Gastrocnemius medialis (tissue), 4 donors: ENCODE measurements around the gene CMIP. TPM values are rescaled to one million over a fixed set of nuclear protein-coding genes. Genes with fewer than 3 reads are reported as not detected.
"Not testable (repeated sequence)": the region's sequence is repeated elsewhere in the genome, so short reads cannot be mapped to it uniquely, and the experiment has no call there.

Experiments
- ATAC-seq, 2 donors: fragments of 150-250 bp; one replicate each; pipeline ENCODE4 v1.9.1; 2016
- DNase-seq, 2 donors: peaks; one replicate each; pipeline ENCODE4 v3.0.0-alpha.2; 2019
- H3K27ac ChIP-seq, 4 donors: fragments of 200-600 bp; sonication (generic); 1 replicate in 1 of 4; 2 replicates in 3 of 4; pipeline ENCODE4 v1.5.1; 2016 to 2018; ENCODE audit warnings: mild to moderate bottlenecking in 2 of 4, moderate library complexity in 1 of 4
- H3K27me3 ChIP-seq, 3 donors: fragments of 200-600 bp; sonication (generic) in 2 of 3; 1 replicate in 1 of 3; 2 replicates in 2 of 3; pipeline versions ENCODE4 v1.5.1 to v1.6.0; 2016 to 2019; ENCODE audit warnings: mild to moderate bottlenecking in 1 of 3, moderate library complexity in 1 of 3
- H3K36me3 ChIP-seq, 2 donors: fragments of 200-600 bp; sonication (generic) in 1 of 2; one replicate each; pipeline ENCODE4 v1.5.1; 2017 to 2018
- H3K4me1 ChIP-seq, 2 donors: fragments of 200-600 bp; sonication (generic) in 1 of 2; one replicate each; pipeline ENCODE4 v1.5.1; 2016 to 2017; ENCODE audit warnings: mild to moderate bottlenecking in 2 of 2
- H3K4me3 ChIP-seq, 4 donors: fragments of 200-600 bp; sonication (generic) in 3 of 4; 1 replicate in 1 of 4; 2 replicates in 3 of 4; pipeline ENCODE4 v1.5.1; 2016 to 2019; ENCODE audit warnings: mild to moderate bottlenecking in 2 of 4
- H3K9me3 ChIP-seq, 3 donors: fragments of 200-600 bp; sonication (generic) in 2 of 3; 1 replicate in 1 of 3; 2 replicates in 2 of 3; pipeline ENCODE4 v1.5.1; 2016 to 2019
- POLR2A ChIP-seq, 2 donors: fragments of 450-650 bp; IDR thresholded peaks; one replicate each; pipeline ENCODE4 v1.6.1; 2017; ENCODE audit warnings: antibody characterized with exemption in 2 of 2, mild to moderate bottlenecking in 2 of 2, moderate library complexity in 2 of 2
- in situ Hi-C, 4 donors: fragments of 200-750 bp; cut with MboI; loops; one replicate each; pipeline versions ENCODE4 v1.15.0 to v1.8.0; 2017; ENCODE audit warnings: low sequenced_read_pairs in 4 of 4
- intact Hi-C: fragments of 100-400 bp; cut with DNase I; formaldehyde crosslinking; loops from one replicate; pipeline ENCODE4 v1.15.1; 2023; ENCODE audit warnings: low total_unique reads
- total RNA-seq, 4 donors: library from RNA; depleted of rRNA; stranded (reverse); fragments of >200 nt; gene quantifications; one replicate each; pipeline versions ENCODE4 v1.1.0 to v1.2.3, GENCODE V29; 2016
- TF ChIP-seq, protein P1 (sequence below), 5 experiments: fragments of 450-650 bp in 3 of 5; fragments of 200-600 bp in 2 of 5; sonication (generic) in 2 of 5; IDR thresholded peaks in 4 of 5; conservative IDR thresholded peaks in 1 of 5; 1 replicate in 4 of 5; 2 replicates in 1 of 5; pipeline ENCODE4 v1.5.1; 2016 to 2019; ENCODE audit warnings: antibody characterized with exemption in 5 of 5, mild to moderate bottlenecking in 3 of 5, moderate library complexity in 3 of 5

The CMIP gene
- total RNA-seq, 4 donors from 2014 or later, result 0.90 to 5.1 (median 2.7) TPM

DNA sequence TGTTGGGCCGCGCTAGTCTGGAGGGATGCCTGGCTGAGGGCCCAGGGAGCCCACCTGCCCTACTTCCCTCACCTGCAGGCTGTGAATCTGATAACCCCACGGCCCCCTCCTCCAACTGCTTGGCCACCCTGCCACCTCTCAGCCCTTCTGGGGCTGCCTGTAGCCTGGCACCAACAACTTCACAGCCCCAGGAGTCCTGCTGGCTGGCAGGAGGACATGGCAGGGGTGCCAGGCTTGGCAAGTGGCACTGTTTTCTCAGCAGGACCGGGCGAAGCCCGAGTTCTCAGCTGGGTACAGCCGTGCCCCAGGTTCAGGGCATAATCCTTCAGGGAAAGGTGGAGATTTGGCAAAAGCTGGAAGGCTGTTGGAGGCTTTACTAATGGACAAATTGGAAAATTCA lies 129.6 kb downstream of the CMIP start:
- in situ Hi-C loops (no loop called here), intact Hi-C loops (no loop called here)
- H3K9me3 ChIP-seq, result no peaks in the 10 kb centered on the region
- H3K4me1 ChIP-seq, result no peaks in the 10 kb centered on the region
- ATAC-seq, result no peak
- H3K36me3 ChIP-seq, result no peaks in the 10 kb centered on the region
- H3K27me3 ChIP-seq, result no peaks in the 10 kb centered on the region
- H3K4me3 ChIP-seq, result no peak overlapping the region
- no peak for DNase-seq
- H3K27ac ChIP-seq, result no peak overlapping the region
- TF ChIP-seq, protein P1, sequence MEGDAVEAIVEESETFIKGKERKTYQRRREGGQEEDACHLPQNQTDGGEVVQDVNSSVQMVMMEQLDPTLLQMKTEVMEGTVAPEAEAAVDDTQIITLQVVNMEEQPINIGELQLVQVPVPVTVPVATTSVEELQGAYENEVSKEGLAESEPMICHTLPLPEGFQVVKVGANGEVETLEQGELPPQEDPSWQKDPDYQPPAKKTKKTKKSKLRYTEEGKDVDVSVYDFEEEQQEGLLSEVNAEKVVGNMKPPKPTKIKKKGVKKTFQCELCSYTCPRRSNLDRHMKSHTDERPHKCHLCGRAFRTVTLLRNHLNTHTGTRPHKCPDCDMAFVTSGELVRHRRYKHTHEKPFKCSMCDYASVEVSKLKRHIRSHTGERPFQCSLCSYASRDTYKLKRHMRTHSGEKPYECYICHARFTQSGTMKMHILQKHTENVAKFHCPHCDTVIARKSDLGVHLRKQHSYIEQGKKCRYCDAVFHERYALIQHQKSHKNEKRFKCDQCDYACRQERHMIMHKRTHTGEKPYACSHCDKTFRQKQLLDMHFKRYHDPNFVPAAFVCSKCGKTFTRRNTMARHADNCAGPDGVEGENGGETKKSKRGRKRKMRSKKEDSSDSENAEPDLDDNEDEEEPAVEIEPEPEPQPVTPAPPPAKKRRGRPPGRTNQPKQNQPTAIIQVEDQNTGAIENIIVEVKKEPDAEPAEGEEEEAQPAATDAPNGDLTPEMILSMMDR (IDR thresholded peaks at IDR 0.05 in 4 of 5, conservative IDR thresholded peaks at IDR 0.05 in 1 of 5), result no peak
- no peak for TF ChIP-seq POLR2A (IDR thresholded peaks at IDR 0.05)

DNA sequence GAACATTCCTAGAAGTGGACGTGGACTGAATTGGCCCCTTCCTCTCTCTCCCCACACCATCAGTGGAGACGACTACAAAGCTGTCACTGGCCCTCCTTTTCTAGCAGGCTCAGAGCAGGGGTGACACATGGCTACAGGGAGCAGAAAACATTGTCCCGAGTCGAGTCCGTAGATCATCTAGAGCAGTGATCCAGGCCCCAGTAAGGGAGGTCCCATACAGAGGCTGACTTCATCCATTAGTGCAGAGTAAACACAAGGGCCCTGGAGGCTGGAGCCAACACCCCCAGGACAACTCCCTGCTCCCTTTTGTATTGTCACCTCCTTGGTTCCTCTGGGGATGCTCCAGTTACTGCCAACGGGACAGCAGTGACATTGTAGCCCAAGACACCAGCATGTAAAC lies 130.7 kb downstream of the CMIP start:
- no peaks in the 10 kb centered on the region for H3K36me3 ChIP-seq
- no peaks in the 10 kb centered on the region for H3K4me1 ChIP-seq
- no peak overlapping the region for H3K27ac ChIP-seq
- TF ChIP-seq, protein P1 (IDR thresholded peaks at IDR 0.05 in 4 of 5, conservative IDR thresholded peaks at IDR 0.05 in 1 of 5), result no peak
- no peak for TF ChIP-seq POLR2A (IDR thresholded peaks at IDR 0.05)
- no peak for ATAC-seq
- intact Hi-C loops (no loop called here), in situ Hi-C loops (no loop called here)
- H3K9me3 ChIP-seq, result no peaks in the 10 kb centered on the region
- H3K4me3 ChIP-seq, result no peak overlapping the region
- H3K27me3 ChIP-seq, result no peaks in the 10 kb centered on the region
- DNase-seq, result no peak

DNA sequence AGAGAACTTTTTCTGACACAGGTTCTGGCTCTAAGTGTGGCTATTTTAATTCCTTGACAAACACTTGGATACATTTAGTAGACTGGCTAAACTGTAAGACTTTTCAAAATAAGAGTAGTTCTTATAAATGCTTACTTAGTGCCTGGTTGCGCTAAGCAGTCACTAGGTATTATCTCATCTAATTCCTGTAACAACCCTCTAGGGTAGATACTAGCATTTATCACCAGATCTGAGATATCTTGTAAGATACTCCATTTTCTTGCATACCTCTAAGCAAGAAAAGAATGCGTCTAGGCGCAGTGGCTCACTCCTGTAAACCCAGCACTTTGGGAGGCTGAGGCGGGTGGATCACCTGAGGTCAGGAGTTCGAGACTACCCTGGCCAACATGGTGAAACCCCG lies 131.2 kb downstream of the CMIP start:
- in situ Hi-C loops, result no loop called here
- DNase-seq (no peak), ATAC-seq (no peak)

DNA sequence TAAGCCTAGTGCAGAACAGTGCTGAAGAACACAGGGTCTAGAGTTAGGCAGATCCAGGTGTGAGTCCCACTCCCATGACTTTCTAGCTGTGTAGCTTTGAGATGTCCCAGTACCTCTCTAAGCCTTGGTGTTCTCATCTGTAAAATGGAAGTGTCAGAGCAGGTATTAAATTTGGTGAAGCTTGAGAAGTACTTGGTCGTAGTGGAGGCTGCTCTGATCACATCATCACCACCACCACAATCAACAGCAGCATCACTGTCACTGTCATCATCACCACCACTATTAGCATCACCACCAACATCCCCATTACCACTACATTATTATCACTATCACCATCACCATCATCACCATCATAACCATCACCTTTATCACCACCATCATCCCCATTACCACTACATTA lies 132.1 kb downstream of the CMIP start:
- H3K9me3 ChIP-seq, result no peaks in the 10 kb centered on the region
- intact Hi-C loops, result no loop called here
- H3K4me1 ChIP-seq, result no peaks in the 10 kb centered on the region
- no peaks in the 10 kb centered on the region for H3K27me3 ChIP-seq
- no peak for ATAC-seq
- in situ Hi-C loops, result no loop called here
- no peaks in the 10 kb centered on the region for H3K36me3 ChIP-seq
- no peak overlapping the region for H3K27ac ChIP-seq
- DNase-seq, result no peak
- no peak overlapping the region for H3K4me3 ChIP-seq
- TF ChIP-seq POLR2A (IDR thresholded peaks at IDR 0.05), result no peak
- TF ChIP-seq, protein P1 (IDR thresholded peaks at IDR 0.05 in 4 of 5, conservative IDR thresholded peaks at IDR 0.05 in 1 of 5), result no peak

More for the DNA sequence above, 131.2 kb downstream of the CMIP start:
- H3K36me3 ChIP-seq, result no peaks in the 10 kb centered on the region
- H3K27me3 ChIP-seq, result no peaks in the 10 kb centered on the region
- TF ChIP-seq, protein P1 (IDR thresholded peaks at IDR 0.05 in 4 of 5, conservative IDR thresholded peaks at IDR 0.05 in 1 of 5), result no peak
- no peaks in the 10 kb centered on the region for H3K4me1 ChIP-seq
- no peak overlapping the region for H3K27ac ChIP-seq
- no peak overlapping the region for H3K4me3 ChIP-seq
- intact Hi-C loops, result no loop called here
- no peaks in the 10 kb centered on the region for H3K9me3 ChIP-seq

DNA sequence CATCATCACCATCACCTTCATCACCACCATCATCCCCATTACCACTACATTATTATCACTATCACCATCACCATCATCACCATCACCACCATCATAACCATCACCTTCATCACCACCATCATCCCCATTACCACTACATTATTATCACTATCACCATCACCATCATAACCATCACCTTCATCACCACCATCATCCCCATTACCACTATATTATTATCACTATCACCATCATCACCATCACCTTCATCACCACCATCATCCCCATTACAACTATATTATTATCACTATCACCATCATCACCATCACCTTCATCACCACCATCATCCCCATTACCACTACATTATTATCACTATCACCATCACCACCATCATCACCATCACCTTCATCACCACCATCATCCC lies 132.7 kb downstream of the CMIP start:
- not testable (repeated sequence) for H3K27ac ChIP-seq

More for the DNA sequence above, 132.7 kb downstream of the CMIP start:
- intact Hi-C loops, H3K36me3 ChIP-seq, DNase-seq, H3K27me3 ChIP-seq, in situ Hi-C loops, H3K4me3 ChIP-seq, H3K9me3 ChIP-seq, H3K4me1 ChIP-seq, ATAC-seq: not testable (repeated sequence)
